ENCODE measurements around the gene FAIM2.

Gene FAIM2

DNA sequence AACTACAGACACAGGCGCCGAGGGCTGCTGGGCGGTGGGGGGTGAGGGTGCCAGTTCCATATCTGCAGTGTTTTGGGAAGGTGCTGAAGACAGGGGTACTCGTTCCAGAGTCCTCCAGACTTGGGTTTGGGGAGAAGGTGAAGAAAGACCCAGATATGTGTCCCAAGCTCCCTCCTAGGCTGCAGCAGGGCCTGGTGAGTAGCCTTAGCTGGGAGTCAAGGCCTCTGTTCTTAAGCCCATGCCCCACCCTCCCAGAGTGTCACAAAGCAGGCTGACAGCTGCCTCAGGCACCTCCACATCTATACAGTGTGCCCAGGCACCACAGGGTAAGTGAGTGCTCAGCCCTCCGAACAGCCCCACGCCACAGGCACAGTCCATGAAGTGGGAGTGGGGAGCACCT is 79.7 kb downstream of the FAIM2 start:
- Mint-ChIP-seq H3K27ac (no peak overlapping the region), H3K4me3 (no peak overlapping the region), H3K4me1 (ENCODE audit: low read depth) (peaks cover 22% of the 10 kb centered on the region), H3K27me3 (ENCODE audit: low read depth) (peaks cover 18% of the 10 kb centered on the region), H3K36me3 (ENCODE audit: low read depth) (no peaks in the 10 kb centered on the region), H3K9me3 (no peaks in the 10 kb centered on the region)
- no peak for DNase-seq (ENCODE audit: low spot score)

DNA sequence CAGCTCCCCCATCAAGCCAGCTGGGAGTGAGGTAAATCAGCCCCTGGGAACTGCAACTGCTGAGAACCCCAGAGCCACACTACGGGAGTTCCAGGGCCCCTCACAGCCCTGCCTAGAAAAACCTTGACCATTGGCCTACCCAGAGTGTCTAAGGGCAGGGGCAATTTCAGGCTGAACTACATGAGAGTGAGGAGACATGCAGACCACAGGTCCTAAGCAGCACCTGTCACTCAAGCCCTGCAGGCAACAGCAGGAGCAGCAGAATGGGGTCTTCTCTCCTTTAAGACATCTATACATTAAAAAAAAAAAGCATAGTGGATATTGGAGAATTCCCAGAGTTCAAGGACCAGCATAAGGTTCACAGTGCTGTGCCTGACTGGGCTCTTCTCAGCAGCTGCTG is 80.3 kb downstream of the FAIM2 start:
- Mint-ChIP-seq H3K4me1 (ENCODE audit: low read depth) (peaks cover 16% of the 10 kb centered on the region), H3K9me3 (no peaks in the 10 kb centered on the region), H3K27ac (no peak overlapping the region), H3K27me3 (ENCODE audit: low read depth) (peaks cover 14% of the 10 kb centered on the region), H3K36me3 (ENCODE audit: low read depth) (no peaks in the 10 kb centered on the region), H3K4me3 (no peak overlapping the region)
- DNase-seq (ENCODE audit: low spot score): no peak

DNA sequence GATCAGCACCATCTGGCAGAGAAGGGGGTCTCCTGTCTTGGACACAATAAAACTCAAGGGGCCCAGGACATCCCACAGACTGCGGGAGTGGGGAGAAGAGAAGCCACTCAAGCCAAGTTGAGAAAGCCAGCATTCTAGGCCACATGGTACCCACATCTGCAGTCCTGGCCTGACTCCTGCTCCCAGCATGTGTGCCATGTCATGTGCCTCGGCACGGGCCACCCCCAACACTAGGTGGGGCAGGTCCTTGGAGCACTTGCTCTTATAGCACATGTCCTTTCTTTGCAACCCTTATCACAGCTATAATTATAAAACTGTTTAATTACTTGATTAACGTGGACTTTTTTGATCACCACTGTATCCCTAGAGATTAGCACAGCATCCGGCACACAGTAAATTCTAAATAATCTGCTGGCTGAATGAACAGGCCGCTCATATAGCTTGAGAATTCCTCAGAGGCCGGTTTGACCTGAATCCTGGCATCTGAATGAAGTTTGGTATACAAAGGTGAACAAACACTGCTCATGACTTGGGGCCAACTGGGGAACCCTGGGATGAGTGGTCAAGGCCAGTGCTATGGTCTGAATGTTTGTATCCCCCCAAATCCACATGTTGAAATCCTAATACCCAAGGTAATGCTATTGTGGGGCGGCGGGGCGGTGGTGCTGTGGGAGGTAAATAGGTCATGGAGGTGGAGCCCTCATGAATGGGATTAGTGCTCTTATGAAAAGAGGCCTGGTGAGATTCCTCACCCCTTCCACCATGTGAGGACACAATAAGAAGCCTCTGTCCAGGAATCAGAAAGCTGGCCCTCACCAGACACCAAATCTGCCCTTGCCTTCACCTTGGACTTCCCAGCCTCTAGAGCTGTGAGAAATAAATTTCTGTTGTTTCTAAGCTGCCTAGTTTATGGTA is 82.1 kb downstream of the FAIM2 start:
- peaks cover 16% of the 10 kb centered on the region for H3K4me1 Mint-ChIP-seq (ENCODE audit: low read depth)
- peak overlapping the region; percentile 40 for H3K4me3 Mint-ChIP-seq
- H3K27me3 Mint-ChIP-seq (ENCODE audit: low read depth): peaks cover 4% of the 10 kb centered on the region
- no peaks in the 10 kb centered on the region for H3K9me3 Mint-ChIP-seq
- DNase-seq (ENCODE audit: low spot score): no peak
- H3K27ac Mint-ChIP-seq: no peak overlapping the region
- peaks cover 1% of the 10 kb centered on the region for H3K36me3 Mint-ChIP-seq (ENCODE audit: low read depth)

DNA sequence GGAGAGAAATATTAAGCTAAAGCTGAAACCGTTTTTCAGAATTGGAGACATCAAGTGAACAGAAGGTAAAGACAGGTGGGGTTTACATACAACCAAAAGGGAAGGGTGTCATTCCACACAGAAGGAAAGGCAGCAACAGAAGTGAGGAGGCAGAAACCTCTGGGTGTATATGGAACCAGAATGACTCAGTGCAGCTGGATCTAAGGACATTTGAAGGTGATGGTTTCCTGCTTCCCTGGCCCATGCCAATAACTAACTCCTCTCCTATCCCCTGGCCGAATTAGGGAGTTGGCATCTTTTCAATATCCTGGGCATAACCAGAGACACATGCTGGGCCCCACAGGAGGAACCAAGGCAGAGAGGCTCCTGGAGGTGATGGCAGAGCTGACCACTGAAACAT is 83.9 kb downstream of the FAIM2 start:
- Mint-ChIP-seq H3K4me3 (no peak overlapping the region), H3K27ac (peak overlapping the region; percentile 13), H3K27me3 (ENCODE audit: low read depth) (no peaks in the 10 kb centered on the region), H3K36me3 (ENCODE audit: low read depth) (peaks cover 1% of the 10 kb centered on the region), H3K4me1 (ENCODE audit: low read depth) (peaks cover 13% of the 10 kb centered on the region), H3K9me3 (no peaks in the 10 kb centered on the region)
- DNase-seq (ENCODE audit: low spot score): no peak

DNA sequence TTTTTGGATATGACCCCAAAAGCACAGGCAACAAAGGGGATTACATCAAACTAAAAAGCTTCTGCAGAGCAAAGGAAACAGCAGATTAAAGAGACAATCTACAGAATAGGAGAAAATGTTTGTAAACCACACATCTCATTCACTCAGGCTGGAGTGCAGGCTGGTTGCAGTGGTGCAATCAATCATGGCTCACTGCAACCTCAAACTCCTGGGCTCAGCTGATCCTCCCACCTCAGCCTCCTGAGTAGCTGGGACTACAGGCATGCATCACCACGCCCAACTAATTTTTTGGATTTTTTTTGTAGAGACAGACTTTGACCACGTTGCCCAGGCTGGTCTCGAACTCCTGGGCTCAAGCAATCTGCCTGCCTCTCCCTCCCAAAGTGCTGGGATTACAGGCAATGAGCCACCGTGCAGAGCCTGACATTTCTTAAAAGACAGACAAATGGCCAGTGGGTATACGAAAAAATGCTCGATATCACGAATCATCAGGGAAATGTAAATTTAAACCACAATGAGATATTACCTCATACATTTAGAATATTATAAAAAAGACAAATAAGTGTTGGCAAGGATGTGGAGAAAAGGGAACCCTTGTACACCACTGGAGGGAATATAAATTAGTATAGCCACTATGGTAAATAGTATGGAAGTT is 85.3 kb downstream of the FAIM2 start:
- no peaks in the 10 kb centered on the region for H3K9me3 Mint-ChIP-seq

More for the DNA sequence above, 85.3 kb downstream of the FAIM2 start:
- Mint-ChIP-seq H3K4me1 (ENCODE audit: low read depth) (peaks cover 12% of the 10 kb centered on the region), H3K27ac (no peak overlapping the region), H3K4me3 (no peak overlapping the region), H3K27me3 (ENCODE audit: low read depth) (no peaks in the 10 kb centered on the region), H3K36me3 (ENCODE audit: low read depth) (peaks cover 1% of the 10 kb centered on the region)
- DNase-seq (ENCODE audit: low spot score): no peak
